Keratinocyte (primary cell): ENCODE data around the gene UBE2R2. TPM values are rescaled to one million over a fixed set of nuclear protein-coding genes. Genes with fewer than 3 reads are reported as not detected.

ENCODE experiments used
- DNase-seq: peaks from one replicate; pipeline ENCODE4 v3.0.0-alpha.2; 2011; ENCODE audit warnings: low read depth, missing footprints, low spot score
- FAIRE-seq: peaks from 2 replicates; lab custom pipeline; 2011; peaks lifted over from hg19 to GRCh38; lab: Jason Lieb, UNC
- H2AFZ ChIP-seq: 2 replicates; pipeline ENCODE4 v1.6.0; 2012; ENCODE audit warnings: low read length, control low read depth, inconsistent platforms; ENCODE audit not compliant: control insufficient read depth
- H3K27ac ChIP-seq: 2 replicates; pipeline ENCODE4 v1.5.1; 2011; ENCODE audit warnings: low read length; ENCODE audit not compliant: control insufficient read depth, insufficient read depth
- H3K27me3 ChIP-seq: 3 replicates; pipeline ENCODE4 v1.6.0; 2011; ENCODE audit warnings: low read length; ENCODE audit not compliant: control insufficient read depth, insufficient read depth; ENCODE audit errors: extremely low read depth
- H3K36me3 ChIP-seq, 2 experiments: 2 replicates in 1 of 2; 3 replicates in 1 of 2; pipeline ENCODE4 v1.5.1; 2011; ENCODE audit warnings: low read length in 2 of 2, mild to moderate bottlenecking in 1 of 2; ENCODE audit not compliant: control insufficient read depth in 2 of 2, insufficient read depth in 2 of 2; ENCODE audit errors: extremely low read depth in 1 of 2
- H3K4me1 ChIP-seq: 3 replicates; pipeline ENCODE4 v1.5.1; 2011; ENCODE audit warnings: low read length; ENCODE audit not compliant: control insufficient read depth, insufficient read depth; ENCODE audit errors: extremely low read depth
- H3K4me2 ChIP-seq: 3 replicates; pipeline ENCODE4 v1.6.0; 2011; ENCODE audit warnings: low read depth, low read length; ENCODE audit not compliant: control insufficient read depth, insufficient read depth; ENCODE audit errors: extremely low read depth
- H3K4me3 ChIP-seq, 3 experiments: fragments of 200-600 bp in 1 of 3; sonication (generic) in 1 of 3; 2 replicates in 2 of 3; 3 replicates in 1 of 3; pipeline ENCODE4 v1.5.1; 2011 to 2016; ENCODE audit warnings: low read length in 3 of 3, mild to moderate bottlenecking in 3 of 3, control low read depth in 2 of 3, inconsistent platforms in 1 of 3, low read depth in 1 of 3, mixed read lengths in 1 of 3, mixed run types in 1 of 3, moderate library complexity in 1 of 3; ENCODE audit not compliant: control insufficient read depth in 2 of 3, insufficient read depth in 2 of 3; ENCODE audit errors: extremely low read depth in 1 of 3
- H3K79me2 ChIP-seq: 2 replicates; pipeline ENCODE4 v1.6.0; 2012; ENCODE audit warnings: low read length; ENCODE audit not compliant: control insufficient read depth, insufficient read depth
- H3K9ac ChIP-seq: 3 replicates; pipeline ENCODE4 v1.6.0; 2011; ENCODE audit warnings: low read length; ENCODE audit not compliant: control insufficient read depth, insufficient read depth; ENCODE audit errors: extremely low read depth
- H3K9me1 ChIP-seq: 3 replicates; pipeline ENCODE4 v1.6.0; 2011; ENCODE audit warnings: low read length; ENCODE audit not compliant: control insufficient read depth, insufficient read depth; ENCODE audit errors: extremely low read depth
- H3K9me3 ChIP-seq: 2 replicates; pipeline ENCODE4 v1.5.1; 2012; ENCODE audit warnings: low read depth, low read length; ENCODE audit not compliant: control insufficient read depth
- H4K20me1 ChIP-seq: 3 replicates; pipeline ENCODE4 v1.6.0; 2011; ENCODE audit warnings: low read length; ENCODE audit not compliant: control insufficient read depth, insufficient read depth; ENCODE audit errors: extremely low read depth
- CTCF ChIP-seq, 3 experiments: IDR thresholded peaks in 1 of 3; conservative IDR thresholded peaks in 1 of 3; optimal IDR thresholded peaks in 1 of 3; 2 replicates in 2 of 3; 3 replicates in 1 of 3; pipeline versions ENCODE3 to v1.5.1; 2011; ENCODE audit warnings: low read length in 3 of 3, mild to moderate bottlenecking in 3 of 3, moderate library complexity in 2 of 3, control low read depth in 1 of 3, inconsistent platforms in 1 of 3; ENCODE audit not compliant: insufficient read depth in 2 of 3; ENCODE audit errors: extremely low read depth in 1 of 3
- EZH2 ChIP-seq: IDR thresholded peaks from one replicate; pipeline ENCODE4 v1.6.1; 2012; ENCODE audit warnings: inconsistent platforms, mild to moderate bottlenecking, low read length, moderate library complexity
- dilution Hi-C: fragments of 300-500 bp; cut with MboI; formaldehyde crosslinking; loops from one replicate; pipeline ENCODE4 v1.7.0; 2020; ENCODE audit warnings: low sequenced_read_pairs; ENCODE audit not compliant: extremely low pct_ligation_motif_present
- polyA plus RNA-seq, 5 experiments: library from polyadenylated mRNA; depleted of rRNA in 3 of 5; stranded (reverse) in 3 of 5; stranded (forward) in 1 of 5; unstranded in 1 of 5; fragments of >200 nt; gene quantifications; 1 replicate in 1 of 5; 2 replicates in 3 of 5; 3 replicates in 1 of 5; pipeline versions ENCODE4 v1.2.1 to v1.2.3, GENCODE V29; 2011 to 2012; ENCODE audit warnings: missing spikeins in 2 of 5, low read depth in 1 of 5, low replicate concordance in 1 of 5

The UBE2R2 gene
- polyA plus RNA-seq, 1 donor (not counting 4 experiments of a cell fraction or from before 2014, with no cell fraction given) = 20.5 TPM

- no peak overlapping the region for H3K4me2 ChIP-seq
- H3K27ac ChIP-seq = no peak overlapping the region
- FAIRE-seq (no peak), DNase-seq (no peak)
- peaks cover 5% of the 10 kb centered on the region for H4K20me1 ChIP-seq
- no peaks in the 10 kb centered on the region for H3K9me1 ChIP-seq
- H3K4me3 ChIP-seq = no peak overlapping the region
- TF ChIP-seq CTCF (optimal IDR thresholded peaks at IDR 0.05 in 1 of 3, IDR thresholded peaks at IDR 0.05 in 1 of 3, conservative IDR thresholded peaks at IDR 0.05 in 1 of 3; ENCODE audit: extremely low read depth in 1 of 3, insufficient read depth in 2 of 3, low read length in 3 of 3) (peak; percentile 64 to 84 (median 76)), EZH2 (no peak)
- dilution Hi-C loops = no loop called here
- no peaks in the 10 kb centered on the region for H3K79me2 ChIP-seq
- H3K36me3 ChIP-seq = peaks cover 52 to 80% of the 10 kb centered on the region in 2 experiments
- H3K9me3 ChIP-seq = no peaks in the 10 kb centered on the region
- no peak overlapping the region for H3K9ac ChIP-seq
- H2AFZ ChIP-seq = no peak overlapping the region
- H3K27me3 ChIP-seq = no peaks in the 10 kb centered on the region
- H3K4me1 ChIP-seq = no peaks in the 10 kb centered on the region
These were observed 105.3 kb downstream of the UBE2R2 start for GRCh38 chr9:33921967-33922895.

- dilution Hi-C loops = no loop called here
These were observed 106.1 kb downstream of the UBE2R2 start for GRCh38 chr9:33923079-33923478.

More at GRCh38 chr9:33923079-33923478, 106.1 kb downstream of the UBE2R2 start:
- no peak for FAIRE-seq
- no peak overlapping the region for H3K27ac ChIP-seq
- H3K4me2 ChIP-seq = no peak overlapping the region
- no peaks in the 10 kb centered on the region for H3K79me2 ChIP-seq
- H3K9ac ChIP-seq = no peak overlapping the region
- H3K9me1 ChIP-seq = no peaks in the 10 kb centered on the region
- H2AFZ ChIP-seq = no peak overlapping the region
- H4K20me1 ChIP-seq = peaks cover 5% of the 10 kb centered on the region
- TF ChIP-seq EZH2 = no peak
- no peak for TF ChIP-seq CTCF (optimal IDR thresholded peaks at IDR 0.05 in 1 of 3, IDR thresholded peaks at IDR 0.05 in 1 of 3, conservative IDR thresholded peaks at IDR 0.05 in 1 of 3; ENCODE audit: extremely low read depth in 1 of 3, insufficient read depth in 2 of 3, low read length in 3 of 3)
- H3K4me1 ChIP-seq = no peaks in the 10 kb centered on the region
- H3K9me3 ChIP-seq = no peaks in the 10 kb centered on the region
- no peaks in the 10 kb centered on the region for H3K27me3 ChIP-seq
- H3K36me3 ChIP-seq = peaks cover 60 to 82% of the 10 kb centered on the region in 2 experiments
- DNase-seq = no peak
- no peak overlapping the region for H3K4me3 ChIP-seq
